Hepatocyte (in vitro differentiated cells): ENCODE data around the gene SALL4. TPM values are rescaled to one million over a fixed set of nuclear protein-coding genes. Genes with fewer than 3 reads are reported as not detected.

Source experiments
- DNase-seq: peaks from one replicate; pipeline ENCODE4 v3.0.0-alpha.2; 2016; ENCODE audit warnings: low spot score
- H2AFZ ChIP-seq: fragments of 200-600 bp; sonication (generic); 2 replicates; pipeline ENCODE4 v1.6.0; 2016; ENCODE audit warnings: antibody characterized with exemption, mild to moderate bottlenecking
- H3K27ac ChIP-seq: fragments of 200-600 bp; sonication (generic); 2 replicates; pipeline ENCODE4 v1.5.1; 2016; ENCODE audit warnings: mild to moderate bottlenecking
- H3K27me3 ChIP-seq: fragments of 200-600 bp; sonication (generic); 2 replicates; pipeline ENCODE4 v1.6.1; 2016
- H3K36me3 ChIP-seq: fragments of 200-600 bp; sonication (generic); replicated peaks from 2 replicates; pipeline ENCODE4 v1.5.1; 2016; ENCODE audit warnings: low read depth; ENCODE audit not compliant: insufficient read depth
- H3K4me1 ChIP-seq: fragments of 200-600 bp; sonication (generic); 2 replicates; pipeline ENCODE4 v1.5.1; 2016; ENCODE audit warnings: mild to moderate bottlenecking, moderate library complexity; ENCODE audit not compliant: insufficient read depth
- H3K4me2 ChIP-seq: fragments of 200-600 bp; sonication (generic); 2 replicates; pipeline ENCODE4 v1.6.0; 2016
- H3K4me3 ChIP-seq: fragments of 200-600 bp; sonication (generic); 2 replicates; pipeline ENCODE4 v1.5.1; 2016; ENCODE audit warnings: mild to moderate bottlenecking
- H3K79me2 ChIP-seq: fragments of 200-600 bp; sonication (generic); 2 replicates; pipeline ENCODE4 v1.6.0; 2017; ENCODE audit warnings: mild to moderate bottlenecking
- H3K9me2 ChIP-seq: fragments of 200-600 bp; sonication (generic); replicated peaks from 2 replicates; pipeline ENCODE4 v1.6.0; 2017; ENCODE audit warnings: mild to moderate bottlenecking; ENCODE audit not compliant: insufficient read depth
- H3K9me3 ChIP-seq: fragments of 200-600 bp; sonication (generic); 2 replicates; pipeline ENCODE4 v1.5.1; 2016; ENCODE audit warnings: low read depth, mild to moderate bottlenecking
- H4K20me1 ChIP-seq: fragments of 200-600 bp; sonication (generic); 2 replicates; pipeline ENCODE4 v1.6.0; 2016; ENCODE audit warnings: mild to moderate bottlenecking; ENCODE audit not compliant: insufficient read depth, poor library complexity, severe bottlenecking
- EZH2 ChIP-seq: fragments of 200-600 bp; sonication (generic); IDR thresholded peaks from 2 replicates; pipeline ENCODE4 v1.6.1; 2016; ENCODE audit warnings: antibody characterized with exemption, mild to moderate bottlenecking, borderline replicate concordance
- EZH2phosphoT487 ChIP-seq: fragments of 200-600 bp; sonication (generic); IDR thresholded peaks from one replicate; pipeline ENCODE4 v1.6.1; 2018; ENCODE audit warnings: antibody characterized with exemption, mild to moderate bottlenecking, low read depth, moderate library complexity; ENCODE audit not compliant: unreplicated experiment, severe bottlenecking
- WGBS: methylation state at CpG from one replicate; pipeline ENCODE4 v1.1.6; 2016; ENCODE audit warnings: low lambda C conversion rate; ENCODE audit errors: missing lambda C conversion rate; 5-methylcytosine and 5-hydroxymethylcytosine counted together
- polyA plus RNA-seq: library from polyadenylated mRNA; unstranded; fragments of >200 nt; fragmentation: Nextera tagmentation; extraction: Ambion mirVana; gene quantifications from 2 replicates; pipeline ENCODE4 v1.2.1, GENCODE V29; 2016
- total RNA-seq: library from RNA; depleted of rRNA; stranded (reverse); fragments of >200 nt; gene quantifications from 2 replicates; pipeline ENCODE4 v1.2.3, GENCODE V29; 2014
- TF ChIP-seq, protein P1 (sequence below): fragments of 200-600 bp; sonication (generic); IDR thresholded peaks from 2 replicates; pipeline ENCODE4 v1.5.1; 2016; ENCODE audit warnings: antibody characterized with exemption, mild to moderate bottlenecking; ENCODE audit not compliant: poor library complexity

Gene SALL4
- total and polyA plus RNA-seq, 2 experiments from 2014 or later, result 6.3 to 14.9 TPM

DNA sequence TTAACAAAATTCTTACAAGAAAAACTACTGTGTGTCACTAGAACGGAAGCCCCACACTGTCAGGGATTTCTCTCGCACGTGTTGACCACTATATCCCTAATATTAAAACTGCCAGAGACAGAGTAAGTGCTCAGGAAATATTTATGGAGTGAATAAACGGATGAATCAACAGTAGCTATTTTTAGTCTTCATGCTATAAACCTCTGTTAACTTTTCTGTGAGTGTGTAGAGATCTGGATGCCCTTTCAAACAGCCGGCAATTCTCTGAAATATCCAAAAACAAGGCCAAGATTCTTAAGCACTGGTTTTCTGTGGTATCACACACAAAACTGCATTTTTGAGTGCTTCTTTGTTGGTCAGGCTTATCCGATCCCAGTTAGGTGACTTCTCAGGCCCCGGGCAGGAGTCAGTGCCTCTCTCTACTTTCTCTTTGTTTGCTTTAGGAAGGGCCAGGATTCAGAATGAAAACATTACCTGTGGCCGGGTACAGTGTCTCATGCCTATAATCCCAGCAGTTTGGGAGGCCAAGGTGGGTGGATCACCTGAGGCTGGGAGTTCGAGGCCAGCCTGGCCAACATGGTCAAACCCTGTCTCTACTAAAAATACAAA is 49.9 kb downstream of the SALL4 start:
- Histone ChIP-seq H3K9me3 (no peaks in the 10 kb centered on the region), H3K79me2 (peaks cover 88% of the 10 kb centered on the region), H4K20me1 (no peaks in the 10 kb centered on the region), H3K4me2 (peak overlapping the region; percentile 45), H3K9me2 (no peaks in the 10 kb centered on the region), H3K4me1 (peaks cover 15% of the 10 kb centered on the region), H3K27me3 (no peaks in the 10 kb centered on the region), H2AFZ (no peak overlapping the region), H3K36me3 (no peaks in the 10 kb centered on the region), H3K4me3 (no peak overlapping the region), H3K27ac (peak overlapping the region; percentile 73)
- peak; percentile 29 for DNase-seq
- TF ChIP-seq EZH2 (no peak), EZH2phosphoT487 (no peak)
- TF ChIP-seq, protein P1, sequence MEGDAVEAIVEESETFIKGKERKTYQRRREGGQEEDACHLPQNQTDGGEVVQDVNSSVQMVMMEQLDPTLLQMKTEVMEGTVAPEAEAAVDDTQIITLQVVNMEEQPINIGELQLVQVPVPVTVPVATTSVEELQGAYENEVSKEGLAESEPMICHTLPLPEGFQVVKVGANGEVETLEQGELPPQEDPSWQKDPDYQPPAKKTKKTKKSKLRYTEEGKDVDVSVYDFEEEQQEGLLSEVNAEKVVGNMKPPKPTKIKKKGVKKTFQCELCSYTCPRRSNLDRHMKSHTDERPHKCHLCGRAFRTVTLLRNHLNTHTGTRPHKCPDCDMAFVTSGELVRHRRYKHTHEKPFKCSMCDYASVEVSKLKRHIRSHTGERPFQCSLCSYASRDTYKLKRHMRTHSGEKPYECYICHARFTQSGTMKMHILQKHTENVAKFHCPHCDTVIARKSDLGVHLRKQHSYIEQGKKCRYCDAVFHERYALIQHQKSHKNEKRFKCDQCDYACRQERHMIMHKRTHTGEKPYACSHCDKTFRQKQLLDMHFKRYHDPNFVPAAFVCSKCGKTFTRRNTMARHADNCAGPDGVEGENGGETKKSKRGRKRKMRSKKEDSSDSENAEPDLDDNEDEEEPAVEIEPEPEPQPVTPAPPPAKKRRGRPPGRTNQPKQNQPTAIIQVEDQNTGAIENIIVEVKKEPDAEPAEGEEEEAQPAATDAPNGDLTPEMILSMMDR, result no peak
- 25% methylated on average over 9 of the region's 9 CpGs for WGBS

- peaks cover 85% of the 10 kb centered on the region for H3K79me2 ChIP-seq
- TF ChIP-seq EZH2phosphoT487 (no peak), EZH2 (no peak)
- H3K4me3 ChIP-seq, result no peak overlapping the region
- 99% methylated on average over 10 of the region's 10 CpGs for WGBS
- peaks cover 15% of the 10 kb centered on the region for H3K4me1 ChIP-seq
- H3K27ac ChIP-seq, result peak overlapping the region; percentile 84
- DNase-seq, result no peak
- H3K9me3 ChIP-seq, result no peaks in the 10 kb centered on the region
- no peak overlapping the region for H2AFZ ChIP-seq
- H3K27me3 ChIP-seq, result no peaks in the 10 kb centered on the region
- H3K9me2 ChIP-seq, result no peaks in the 10 kb centered on the region
- H3K4me2 ChIP-seq, result no peak overlapping the region
- no peaks in the 10 kb centered on the region for H4K20me1 ChIP-seq
- H3K36me3 ChIP-seq, result no peaks in the 10 kb centered on the region
Observed at GRCh38 chr20:51750770-51751388, 51.4 kb downstream of the SALL4 start.

- Histone ChIP-seq H3K9me3 (no peaks in the 10 kb centered on the region), H2AFZ (no peak overlapping the region), H3K4me2 (no peak overlapping the region), H3K79me2 (peaks cover 85% of the 10 kb centered on the region), H3K36me3 (no peaks in the 10 kb centered on the region), H3K4me3 (no peak overlapping the region), H3K27ac (peak overlapping the region; percentile 84), H3K9me2 (no peaks in the 10 kb centered on the region), H3K4me1 (peaks cover 15% of the 10 kb centered on the region), H3K27me3 (no peaks in the 10 kb centered on the region), H4K20me1 (no peaks in the 10 kb centered on the region)
- TF ChIP-seq EZH2phosphoT487, result no peak
- TF ChIP-seq, protein P1, result no peak
- TF ChIP-seq EZH2, result no peak
- 82% methylated on average over 19 of the region's 19 CpGs for WGBS
- peak; percentile 83 for DNase-seq
Observed at GRCh38 chr20:51750037-51750769, 52.1 kb downstream of the SALL4 start.

DNA sequence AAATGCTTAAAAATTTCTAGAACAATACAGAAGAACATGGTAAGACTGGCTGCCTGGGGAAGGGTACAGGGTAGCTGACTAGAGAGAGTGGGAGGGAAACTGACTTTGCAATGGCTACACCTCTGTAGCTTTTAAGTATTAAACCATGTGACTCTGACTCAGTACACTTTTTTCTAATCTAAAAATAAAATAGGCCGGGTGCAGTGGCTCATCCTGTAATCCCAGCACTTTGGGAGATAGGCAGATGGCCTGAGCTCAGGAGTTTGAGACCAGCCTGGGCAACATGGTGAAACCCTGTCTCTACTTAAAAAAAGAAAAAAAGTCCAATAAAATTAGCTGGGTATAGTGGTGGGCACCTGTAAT is 52.7 kb downstream of the SALL4 start:
- H3K4me2 ChIP-seq, result no peak overlapping the region
- no peak overlapping the region for H3K4me3 ChIP-seq
- 68% methylated on average over 1 of the region's 1 CpG for WGBS
- DNase-seq, result no peak
- no peaks in the 10 kb centered on the region for H3K27me3 ChIP-seq
- TF ChIP-seq, protein P1, result no peak
- no peak for TF ChIP-seq EZH2phosphoT487
- no peak for TF ChIP-seq EZH2
- H3K27ac ChIP-seq, result peak overlapping the region; percentile 68
- no peak overlapping the region for H2AFZ ChIP-seq
- no peaks in the 10 kb centered on the region for H3K9me2 ChIP-seq
- no peaks in the 10 kb centered on the region for H3K9me3 ChIP-seq
- H3K79me2 ChIP-seq, result peaks cover 84% of the 10 kb centered on the region
- no peaks in the 10 kb centered on the region for H4K20me1 ChIP-seq
- no peaks in the 10 kb centered on the region for H3K36me3 ChIP-seq
- peaks cover 15% of the 10 kb centered on the region for H3K4me1 ChIP-seq
